Putamen (tissue), 1 donor: ENCODE results near the gene NECTIN4.

Experiments
- DNase-seq: peaks from one replicate; pipeline ENCODE4 v3.0.0-alpha.2; 2016; ENCODE audit warnings: low spot score

The NECTIN4 gene

GRCh38 chr1:161021970-161022353 lies 67.4 kb downstream of the NECTIN4 start:
- no peak for DNase-seq

GRCh38 chr1:161021165-161021969 lies 68.0 kb downstream of the NECTIN4 start:
- peak; percentile 75 for DNase-seq
